Osteocyte (in vitro differentiated cells): ENCODE measurements around the gene OSGIN1. TPM values are rescaled to one million over a fixed set of nuclear protein-coding genes. Genes with fewer than 3 reads are reported as not detected.

Experiments used
- DNase-seq: peaks from one replicate; pipeline ENCODE4 v3.0.0; 2021; ENCODE audit warnings: mixed read lengths; ENCODE audit not compliant: unreplicated experiment; ENCODE audit errors: extremely low spot score
- H3K27ac Mint-ChIP-seq: one replicate; pipeline ENCODE4 v1.8.0; 2021; ENCODE audit warnings: mild to moderate bottlenecking, mixed read lengths; ENCODE audit not compliant: unreplicated experiment
- H3K27me3 Mint-ChIP-seq: one replicate; pipeline ENCODE4 v1.8.0; 2021; ENCODE audit warnings: mixed read lengths; ENCODE audit not compliant: unreplicated experiment
- H3K36me3 Mint-ChIP-seq: one replicate; pipeline ENCODE4 v1.8.0; 2021; ENCODE audit warnings: mixed read lengths; ENCODE audit not compliant: unreplicated experiment
- H3K4me1 Mint-ChIP-seq: one replicate; pipeline ENCODE4 v1.8.0; 2021; ENCODE audit warnings: mixed read lengths; ENCODE audit not compliant: unreplicated experiment
- H3K4me3 Mint-ChIP-seq: one replicate; pipeline ENCODE4 v1.8.0; 2021; ENCODE audit warnings: mild to moderate bottlenecking, moderate library complexity, mixed read lengths; ENCODE audit not compliant: unreplicated experiment
- H3K9me3 Mint-ChIP-seq: one replicate; pipeline ENCODE4 v1.8.0; 2021; ENCODE audit warnings: mixed read lengths; ENCODE audit not compliant: unreplicated experiment
- total RNA-seq: library from RNA; stranded (reverse); gene quantifications from 2 replicates; pipeline ENCODE4 v1.2.1, GENCODE V29; 2021
- TF ChIP-seq, protein P1 (sequence below): fragments of 200-600 bp; sonication (generic); IDR thresholded peaks from 2 replicates; pipeline ENCODE4 v1.5.0; 2021; ENCODE audit warnings: antibody characterized with exemption, mild to moderate bottlenecking, moderate library complexity

Gene OSGIN1
- total RNA-seq, 1 donor from 2014 or later: 1.3 TPM

DNA sequence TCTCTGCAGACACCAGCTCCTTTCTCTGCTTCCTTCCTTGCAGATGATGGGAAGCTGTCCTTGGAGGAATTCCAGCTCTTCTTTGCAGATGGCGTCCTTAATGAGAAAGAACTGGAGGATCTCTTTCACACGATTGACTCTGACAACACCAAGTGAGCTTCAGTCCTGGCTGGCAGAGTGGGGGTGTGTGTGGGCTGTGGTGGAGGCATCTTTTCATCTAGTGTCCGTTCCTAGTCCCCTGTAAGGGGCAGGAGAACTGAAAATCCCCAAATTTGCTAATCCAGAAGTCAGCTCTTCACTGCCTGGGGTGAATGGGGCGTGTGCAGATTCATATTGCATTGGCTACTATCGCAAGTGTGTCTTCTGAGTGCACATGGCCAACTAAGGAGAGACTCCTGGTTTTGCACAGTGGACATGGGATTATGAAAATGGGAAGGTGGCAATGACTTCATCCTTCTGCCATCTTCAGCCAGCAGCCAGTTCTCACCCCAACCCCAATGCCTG, 25.4 kb downstream of the OSGIN1 start:
- Mint-ChIP-seq H3K9me3 (peaks cover 17% of the 10 kb centered on the region), H3K27me3 (peaks cover 9% of the 10 kb centered on the region), H3K36me3 (no peaks in the 10 kb centered on the region), H3K4me1 (no peaks in the 10 kb centered on the region), H3K4me3 (no peak overlapping the region), H3K27ac (no peak overlapping the region)
- no peak for DNase-seq
- TF ChIP-seq, protein P1, sequence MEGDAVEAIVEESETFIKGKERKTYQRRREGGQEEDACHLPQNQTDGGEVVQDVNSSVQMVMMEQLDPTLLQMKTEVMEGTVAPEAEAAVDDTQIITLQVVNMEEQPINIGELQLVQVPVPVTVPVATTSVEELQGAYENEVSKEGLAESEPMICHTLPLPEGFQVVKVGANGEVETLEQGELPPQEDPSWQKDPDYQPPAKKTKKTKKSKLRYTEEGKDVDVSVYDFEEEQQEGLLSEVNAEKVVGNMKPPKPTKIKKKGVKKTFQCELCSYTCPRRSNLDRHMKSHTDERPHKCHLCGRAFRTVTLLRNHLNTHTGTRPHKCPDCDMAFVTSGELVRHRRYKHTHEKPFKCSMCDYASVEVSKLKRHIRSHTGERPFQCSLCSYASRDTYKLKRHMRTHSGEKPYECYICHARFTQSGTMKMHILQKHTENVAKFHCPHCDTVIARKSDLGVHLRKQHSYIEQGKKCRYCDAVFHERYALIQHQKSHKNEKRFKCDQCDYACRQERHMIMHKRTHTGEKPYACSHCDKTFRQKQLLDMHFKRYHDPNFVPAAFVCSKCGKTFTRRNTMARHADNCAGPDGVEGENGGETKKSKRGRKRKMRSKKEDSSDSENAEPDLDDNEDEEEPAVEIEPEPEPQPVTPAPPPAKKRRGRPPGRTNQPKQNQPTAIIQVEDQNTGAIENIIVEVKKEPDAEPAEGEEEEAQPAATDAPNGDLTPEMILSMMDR: no peak

DNA sequence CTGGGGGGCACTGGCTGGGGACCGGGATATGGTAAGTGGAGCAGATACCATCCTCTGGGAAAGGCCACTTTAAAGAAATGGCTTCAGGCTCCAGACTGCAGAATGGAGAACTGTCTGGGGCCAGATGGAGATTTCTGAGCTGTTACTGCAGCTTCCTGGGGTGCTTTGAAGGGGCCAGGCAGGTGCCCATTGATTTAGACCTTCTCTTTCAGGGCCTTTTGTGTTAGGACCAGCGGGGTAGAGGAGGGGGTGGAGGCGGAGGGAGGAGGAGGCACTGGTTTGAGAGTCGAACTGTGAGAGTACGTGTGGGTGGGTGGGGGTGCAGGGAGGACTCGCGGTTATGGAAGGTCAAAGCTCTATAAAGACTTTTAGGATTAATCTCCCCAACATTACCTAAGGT, 26.4 kb downstream of the OSGIN1 start:
- no peak overlapping the region for H3K27ac Mint-ChIP-seq
- TF ChIP-seq, protein P1: no peak

DNA sequence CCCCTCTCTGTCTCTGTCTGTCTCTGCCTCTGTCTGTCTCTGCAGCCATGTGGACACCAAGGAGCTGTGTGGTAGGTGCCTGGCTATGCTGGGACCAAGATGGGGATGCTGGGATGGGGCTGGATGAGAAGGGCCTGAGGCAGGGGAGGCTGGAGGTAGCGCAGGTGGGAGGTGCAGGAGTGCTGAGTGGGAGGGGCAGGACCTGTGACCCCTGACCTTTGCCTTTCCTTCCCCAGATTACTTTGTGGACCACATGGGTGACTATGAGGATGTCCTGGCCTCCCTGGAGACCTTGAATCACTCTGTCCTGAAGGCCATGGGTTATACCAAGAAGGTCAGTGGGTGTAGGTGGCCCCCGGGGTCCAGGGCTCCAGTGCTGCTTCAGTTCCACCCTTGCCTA, 27.8 kb downstream of the OSGIN1 start:
- peaks cover 12% of the 10 kb centered on the region for H3K27me3 Mint-ChIP-seq
- H3K4me3 Mint-ChIP-seq: no peak overlapping the region
- DNase-seq: no peak
- no peaks in the 10 kb centered on the region for H3K36me3 Mint-ChIP-seq
- H3K4me1 Mint-ChIP-seq: peaks cover 2% of the 10 kb centered on the region
- TF ChIP-seq, protein P1: no peak
- no peak overlapping the region for H3K27ac Mint-ChIP-seq
- H3K9me3 Mint-ChIP-seq: peaks cover 17% of the 10 kb centered on the region

More for the DNA sequence above, 26.4 kb downstream of the OSGIN1 start:
- no peak for DNase-seq
- H3K9me3 Mint-ChIP-seq: peaks cover 17% of the 10 kb centered on the region
- peaks cover 11% of the 10 kb centered on the region for H3K27me3 Mint-ChIP-seq
- peaks cover 2% of the 10 kb centered on the region for H3K4me1 Mint-ChIP-seq
- no peaks in the 10 kb centered on the region for H3K36me3 Mint-ChIP-seq
- no peak overlapping the region for H3K4me3 Mint-ChIP-seq

DNA sequence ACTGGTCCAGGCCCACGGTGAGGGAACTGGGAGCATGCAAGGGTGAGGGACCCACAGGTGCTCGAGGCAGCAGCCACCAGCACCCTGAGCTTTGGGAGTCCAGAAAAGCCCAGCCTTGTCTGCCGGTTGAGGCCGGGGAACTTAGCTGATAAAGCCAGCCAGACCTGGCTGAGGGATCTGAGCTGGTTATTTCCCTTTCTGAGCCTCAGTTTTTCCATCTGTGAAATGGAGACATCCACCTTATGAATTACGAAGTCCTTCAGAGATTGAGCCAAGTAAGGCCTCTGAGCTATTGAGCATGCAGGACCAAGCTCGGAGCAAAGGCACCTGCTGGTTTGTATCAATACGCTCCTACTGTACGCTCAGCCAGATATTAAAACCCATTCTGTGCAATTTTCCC, 28.8 kb downstream of the OSGIN1 start:
- H3K4me3 Mint-ChIP-seq: no peak overlapping the region
- H3K27ac Mint-ChIP-seq: no peak overlapping the region
- H3K4me1 Mint-ChIP-seq: peaks cover 2% of the 10 kb centered on the region
- peaks cover 17% of the 10 kb centered on the region for H3K9me3 Mint-ChIP-seq
- no peaks in the 10 kb centered on the region for H3K36me3 Mint-ChIP-seq
- no peak for DNase-seq
- H3K27me3 Mint-ChIP-seq: peaks cover 22% of the 10 kb centered on the region
- TF ChIP-seq, protein P1: no peak

DNA sequence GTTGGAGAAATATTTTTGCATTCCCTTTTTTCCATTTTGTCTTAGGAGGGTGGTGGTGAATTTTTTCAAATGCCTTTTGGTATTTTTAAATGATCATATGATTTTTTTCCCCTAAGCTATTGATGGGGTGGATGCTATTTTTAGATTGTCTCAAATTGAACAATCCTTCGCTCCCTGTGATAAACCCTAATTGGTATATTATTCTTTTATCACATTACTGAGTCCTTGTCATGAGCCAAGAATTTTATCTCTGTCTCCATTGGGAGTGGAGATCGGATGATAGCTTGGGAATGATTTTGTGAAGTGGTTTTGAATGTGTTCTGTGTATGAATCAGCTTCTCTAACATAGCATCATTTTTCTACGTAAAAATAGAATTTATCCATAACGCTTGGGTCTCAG, 30.5 kb downstream of the OSGIN1 start:
- peaks cover 10% of the 10 kb centered on the region for H3K9me3 Mint-ChIP-seq
- H3K36me3 Mint-ChIP-seq: no peaks in the 10 kb centered on the region

More for the DNA sequence above, 30.5 kb downstream of the OSGIN1 start:
- H3K27me3 Mint-ChIP-seq: peaks cover 37% of the 10 kb centered on the region
- peaks cover 2% of the 10 kb centered on the region for H3K4me1 Mint-ChIP-seq
- DNase-seq: no peak
- H3K27ac Mint-ChIP-seq: no peak overlapping the region
- H3K4me3 Mint-ChIP-seq: no peak overlapping the region
- TF ChIP-seq, protein P1: no peak
